Stimulated activated effector memory CD8-positive, alpha-beta T cell treated with anti-CD3 and anti-CD28 coated beads, Interleukin-12 subunit alpha, Interleukin-12 subunit beta, amount 100 ng/mL, for 72 hours (primary cell): ENCODE data around the gene TYW3.

ENCODE experiments used
- ATAC-seq: fragments of 150-1000 bp; cut with Tn5 transposase; 2 replicates; pipeline ENCODE4 v1.10.0; 2021
- DNase-seq, 2 donors: peaks; one replicate each; pipeline ENCODE4 v3.0.0; 2021 to 2022; ENCODE audit warnings: low spot score in 2 of 2
- H3K27ac Mint-ChIP-seq: one replicate; pipeline ENCODE4 v1.8.0; 2022; ENCODE audit warnings: mild to moderate bottlenecking, mixed read lengths
- H3K36me3 Mint-ChIP-seq: one replicate; pipeline ENCODE4 v1.8.0; 2022; ENCODE audit warnings: mild to moderate bottlenecking, mixed read lengths
- H3K4me1 Mint-ChIP-seq: one replicate; pipeline ENCODE4 v1.8.0; 2022; ENCODE audit warnings: mixed read lengths
- H3K4me3 Mint-ChIP-seq: one replicate; pipeline ENCODE4 v1.8.0; 2022; ENCODE audit warnings: mild to moderate bottlenecking, mixed read lengths
- H3K9me3 Mint-ChIP-seq: one replicate; pipeline ENCODE4 v1.8.0; 2022; ENCODE audit warnings: mixed read lengths

The TYW3 gene

GRCh38 chr1:74811436-74812179 is 78.7 kb downstream of the TYW3 start:
- no peak for ATAC-seq
- H3K9me3 Mint-ChIP-seq = no peaks in the 10 kb centered on the region
- no peak overlapping the region for H3K27ac Mint-ChIP-seq
- H3K36me3 Mint-ChIP-seq = no peaks in the 10 kb centered on the region
- no peak for DNase-seq
- H3K4me3 Mint-ChIP-seq = no peak overlapping the region
- H3K4me1 Mint-ChIP-seq = no peaks in the 10 kb centered on the region

DNA sequence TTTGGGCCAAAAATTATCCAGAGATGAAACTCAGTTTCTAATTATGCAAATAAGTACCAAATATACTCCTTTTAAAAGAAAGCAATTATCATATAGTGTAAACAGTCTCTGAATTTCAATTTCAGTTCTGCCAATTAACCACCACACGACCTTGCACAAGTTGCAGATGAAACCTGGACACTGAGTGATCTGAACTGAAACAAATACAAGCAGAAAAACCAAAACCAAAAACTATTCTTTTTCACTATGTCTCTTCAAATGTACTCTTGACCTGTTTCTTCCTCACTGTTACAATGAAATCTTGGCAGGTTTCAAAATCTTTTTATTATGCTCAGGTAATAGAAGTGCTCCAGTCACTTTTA is 79.2 kb downstream of the TYW3 start:
- no peak overlapping the region for H3K4me3 Mint-ChIP-seq
- ATAC-seq (no peak), DNase-seq (no peak)
- H3K9me3 Mint-ChIP-seq = no peaks in the 10 kb centered on the region
- no peak overlapping the region for H3K27ac Mint-ChIP-seq
- no peaks in the 10 kb centered on the region for H3K36me3 Mint-ChIP-seq
- no peaks in the 10 kb centered on the region for H3K4me1 Mint-ChIP-seq
